Ascending aorta (tissue), 2 donors: ENCODE data around the gene COL9A3. TPM values are rescaled to one million over a fixed set of nuclear protein-coding genes. Genes with fewer than 3 reads are reported as not detected.
A peak's percentile ranks its signal among the peaks of the same experiment; 100 is the strongest.

Experiments
- DNase-seq, 2 donors: peaks; one replicate each; pipeline ENCODE4 v3.0.0-alpha.2; 2019; ENCODE audit warnings: low spot score in 2 of 2
- H3K27ac ChIP-seq, 2 donors: fragments of 200-600 bp; sonication (generic); one replicate each; pipeline ENCODE4 v1.5.1; 2016 to 2017; ENCODE audit warnings: mild to moderate bottlenecking in 1 of 2
- H3K27me3 ChIP-seq: fragments of 200-600 bp; sonication (generic); one replicate; pipeline ENCODE4 v1.5.1; 2017
- H3K36me3 ChIP-seq, 2 donors: fragments of 200-600 bp; sonication (generic); one replicate each; pipeline ENCODE4 v1.5.1; 2016
- H3K4me1 ChIP-seq, 2 donors: fragments of 200-600 bp; sonication (generic); one replicate each; pipeline ENCODE4 v1.5.1; 2016 to 2017; ENCODE audit warnings: mild to moderate bottlenecking in 1 of 2
- H3K4me3 ChIP-seq, 2 donors: fragments of 200-600 bp; sonication (generic); one replicate each; pipeline ENCODE4 v1.5.1; 2016 to 2017; ENCODE audit warnings: mild to moderate bottlenecking in 1 of 2
- H3K9me3 ChIP-seq, 2 donors: fragments of 200-600 bp; sonication (generic); one replicate each; pipeline ENCODE4 v1.5.1; 2016
- intact Hi-C: fragments of 100-400 bp; cut with DNase I; formaldehyde crosslinking; loops from one replicate; pipeline ENCODE4 v1.15.1; 2023
- total RNA-seq: library from RNA; depleted of rRNA; stranded (reverse); fragments of >200 nt; gene quantifications from one replicate; pipeline ENCODE4 v1.1.0, GENCODE V29; 2016
- TF ChIP-seq, protein P1 (sequence below), 3 experiments: fragments of 200-600 bp in 2 of 3; fragments of 450-650 bp in 1 of 3; sonication (generic) in 2 of 3; IDR thresholded peaks; one replicate each; pipeline ENCODE4 v1.5.1; 2016 to 2019; ENCODE audit warnings: antibody characterized with exemption in 3 of 3, mild to moderate bottlenecking in 1 of 3, moderate library complexity in 1 of 3

The COL9A3 gene
- total RNA-seq, 1 donor from 2014 or later = 13.8 TPM

DNA sequence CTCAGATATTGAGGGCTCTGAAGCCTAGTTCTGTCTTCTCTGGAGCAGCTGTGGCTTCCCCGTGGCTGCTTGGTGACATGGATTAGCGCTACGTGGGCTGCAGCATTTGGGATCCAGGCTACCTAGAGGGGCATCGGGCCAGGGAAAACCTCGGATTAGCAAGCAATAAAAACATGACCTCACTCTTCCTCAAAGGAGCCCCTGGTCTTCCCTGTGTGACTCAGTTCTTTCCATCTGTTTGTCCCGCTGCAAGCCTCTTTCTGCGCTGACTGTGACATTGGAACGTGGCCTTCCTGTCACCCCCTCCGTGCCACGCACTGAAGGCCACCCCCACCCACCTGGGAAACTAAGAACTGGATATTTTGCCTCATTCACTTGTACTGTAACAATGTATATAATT is 17.0 kb upstream of the COL9A3 start:
- Histone ChIP-seq H3K36me3 (peaks cover 14 to 29% of the 10 kb centered on the region in 2 donors), H3K27me3 (no peaks in the 10 kb centered on the region), H3K4me1 (peaks cover 0 to 14% of the 10 kb centered on the region in 2 donors), H3K9me3 (no peaks in the 10 kb centered on the region), H3K4me3 (no peak overlapping the region), H3K27ac (no peak overlapping the region)
- TF ChIP-seq, protein P1, sequence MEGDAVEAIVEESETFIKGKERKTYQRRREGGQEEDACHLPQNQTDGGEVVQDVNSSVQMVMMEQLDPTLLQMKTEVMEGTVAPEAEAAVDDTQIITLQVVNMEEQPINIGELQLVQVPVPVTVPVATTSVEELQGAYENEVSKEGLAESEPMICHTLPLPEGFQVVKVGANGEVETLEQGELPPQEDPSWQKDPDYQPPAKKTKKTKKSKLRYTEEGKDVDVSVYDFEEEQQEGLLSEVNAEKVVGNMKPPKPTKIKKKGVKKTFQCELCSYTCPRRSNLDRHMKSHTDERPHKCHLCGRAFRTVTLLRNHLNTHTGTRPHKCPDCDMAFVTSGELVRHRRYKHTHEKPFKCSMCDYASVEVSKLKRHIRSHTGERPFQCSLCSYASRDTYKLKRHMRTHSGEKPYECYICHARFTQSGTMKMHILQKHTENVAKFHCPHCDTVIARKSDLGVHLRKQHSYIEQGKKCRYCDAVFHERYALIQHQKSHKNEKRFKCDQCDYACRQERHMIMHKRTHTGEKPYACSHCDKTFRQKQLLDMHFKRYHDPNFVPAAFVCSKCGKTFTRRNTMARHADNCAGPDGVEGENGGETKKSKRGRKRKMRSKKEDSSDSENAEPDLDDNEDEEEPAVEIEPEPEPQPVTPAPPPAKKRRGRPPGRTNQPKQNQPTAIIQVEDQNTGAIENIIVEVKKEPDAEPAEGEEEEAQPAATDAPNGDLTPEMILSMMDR (IDR thresholded peaks at IDR 0.05) = no peak
- DNase-seq = no peak
- intact Hi-C loops = loop anchor here (5.0 to 10.0 kb wide), 5 partner anchors 127 to 1065 kb away; partner anchors contain the start of genes ABHD16B, DIDO1, PSMA7 and RPS21

- no peak overlapping the region for H3K4me3 ChIP-seq
- H3K36me3 ChIP-seq = peaks cover 14 to 29% of the 10 kb centered on the region in 2 donors
- no peaks in the 10 kb centered on the region for H3K9me3 ChIP-seq
- no peaks in the 10 kb centered on the region for H3K27me3 ChIP-seq
- no peak overlapping the region for H3K27ac ChIP-seq
- H3K4me1 ChIP-seq = peaks cover under 1 to 14% of the 10 kb centered on the region in 2 donors
- no peak for DNase-seq
- TF ChIP-seq, protein P1 (IDR thresholded peaks at IDR 0.05) = no peak
- intact Hi-C loops = no loop called here
Measured at GRCh38 chr20:62800314-62801259, 16.3 kb upstream of the COL9A3 start.

- Histone ChIP-seq H3K4me1 (peaks cover 9 to 22% of the 10 kb centered on the region in 2 donors), H3K4me3 (no peak overlapping the region), H3K36me3 (peaks cover 14 to 29% of the 10 kb centered on the region in 2 donors), H3K27ac (no peak overlapping the region), H3K9me3 (no peaks in the 10 kb centered on the region), H3K27me3 (no peaks in the 10 kb centered on the region)
- DNase-seq = no peak
- TF ChIP-seq, protein P1 (IDR thresholded peaks at IDR 0.05) = no peak
- intact Hi-C loops = no loop called here
Measured at GRCh38 chr20:62801284-62802010, 15.4 kb upstream of the COL9A3 start.

DNA sequence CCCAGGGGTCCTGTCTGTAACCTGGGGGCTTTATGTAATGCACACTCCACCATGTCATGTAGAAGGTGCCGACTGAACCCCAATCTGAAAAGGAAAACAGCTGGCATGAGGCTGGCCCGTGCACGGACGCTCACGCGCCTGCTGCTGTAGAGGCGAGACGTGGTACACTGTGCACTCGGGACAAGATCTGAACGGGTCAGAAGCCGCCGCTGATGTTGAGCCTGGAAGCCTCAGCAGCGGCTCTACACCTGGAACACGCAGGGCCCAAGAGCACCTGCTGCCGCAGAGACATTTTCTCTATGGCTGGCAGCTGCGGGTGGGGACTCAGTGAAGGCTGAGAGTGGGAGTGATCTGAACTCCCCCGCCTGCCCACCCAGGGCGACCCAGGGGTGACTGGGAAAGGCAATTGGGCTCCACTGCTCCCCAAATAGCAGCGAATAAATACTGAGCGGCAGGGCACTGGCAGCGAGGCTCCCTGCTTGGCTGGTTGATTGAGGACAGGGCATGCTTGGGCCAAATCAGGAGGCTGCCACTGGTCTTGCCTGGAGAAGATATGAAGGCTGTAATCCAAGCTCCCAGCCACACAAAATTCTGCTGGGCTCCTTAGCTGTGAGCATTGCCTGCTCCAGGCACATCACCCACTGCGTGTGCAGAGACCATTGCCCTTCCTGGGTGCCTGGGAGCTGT is 14.7 kb upstream of the COL9A3 start:
- no peaks in the 10 kb centered on the region for H3K27me3 ChIP-seq
- peaks cover 14 to 30% of the 10 kb centered on the region in 2 donors for H3K36me3 ChIP-seq
- no peak for DNase-seq
- H3K4me3 ChIP-seq = no peak overlapping the region
- intact Hi-C loops = no loop called here
- TF ChIP-seq, protein P1 (IDR thresholded peaks at IDR 0.05) = no peak
- no peaks in the 10 kb centered on the region for H3K9me3 ChIP-seq
- H3K4me1 ChIP-seq = peaks cover 16 to 27% of the 10 kb centered on the region in 2 donors
- H3K27ac ChIP-seq = no peak overlapping the region

GRCh38 chr20:62804021-62804626 is 12.7 kb upstream of the COL9A3 start:
- peaks cover 16 to 37% of the 10 kb centered on the region in 2 donors for H3K4me1 ChIP-seq
- H3K27me3 ChIP-seq = no peaks in the 10 kb centered on the region
- TF ChIP-seq, protein P1 (IDR thresholded peaks at IDR 0.05) = no peak
- no peak for DNase-seq
- intact Hi-C loops = loop anchor here (1.0 kb wide), 1 partner anchor 10 kb away; no protein-coding TSS in a partner anchor
- H3K36me3 ChIP-seq = peaks cover 16 to 38% of the 10 kb centered on the region in 2 donors
- H3K4me3 ChIP-seq = peak overlapping the region; percentile 98
- peak overlapping the region; percentile 79 to 86 for H3K27ac ChIP-seq
- H3K9me3 ChIP-seq = no peaks in the 10 kb centered on the region
